Bronchial smooth muscle cell (primary cell): Measurements from ENCODE around the gene RNASE7. TPM values are rescaled to one million over a fixed set of nuclear protein-coding genes. Genes with fewer than 3 reads are reported as not detected.

ENCODE experiments used
- total RNA-seq: library from RNA; depleted of rRNA; stranded (reverse); fragments of >200 nt; gene quantifications from 2 replicates; pipeline ENCODE4 v1.2.1, GENCODE V29; 2014

Gene RNASE7, protein sequence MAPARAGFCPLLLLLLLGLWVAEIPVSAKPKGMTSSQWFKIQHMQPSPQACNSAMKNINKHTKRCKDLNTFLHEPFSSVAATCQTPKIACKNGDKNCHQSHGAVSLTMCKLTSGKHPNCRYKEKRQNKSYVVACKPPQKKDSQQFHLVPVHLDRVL
- not detected in 2 replicates for total RNA-seq

DNA sequence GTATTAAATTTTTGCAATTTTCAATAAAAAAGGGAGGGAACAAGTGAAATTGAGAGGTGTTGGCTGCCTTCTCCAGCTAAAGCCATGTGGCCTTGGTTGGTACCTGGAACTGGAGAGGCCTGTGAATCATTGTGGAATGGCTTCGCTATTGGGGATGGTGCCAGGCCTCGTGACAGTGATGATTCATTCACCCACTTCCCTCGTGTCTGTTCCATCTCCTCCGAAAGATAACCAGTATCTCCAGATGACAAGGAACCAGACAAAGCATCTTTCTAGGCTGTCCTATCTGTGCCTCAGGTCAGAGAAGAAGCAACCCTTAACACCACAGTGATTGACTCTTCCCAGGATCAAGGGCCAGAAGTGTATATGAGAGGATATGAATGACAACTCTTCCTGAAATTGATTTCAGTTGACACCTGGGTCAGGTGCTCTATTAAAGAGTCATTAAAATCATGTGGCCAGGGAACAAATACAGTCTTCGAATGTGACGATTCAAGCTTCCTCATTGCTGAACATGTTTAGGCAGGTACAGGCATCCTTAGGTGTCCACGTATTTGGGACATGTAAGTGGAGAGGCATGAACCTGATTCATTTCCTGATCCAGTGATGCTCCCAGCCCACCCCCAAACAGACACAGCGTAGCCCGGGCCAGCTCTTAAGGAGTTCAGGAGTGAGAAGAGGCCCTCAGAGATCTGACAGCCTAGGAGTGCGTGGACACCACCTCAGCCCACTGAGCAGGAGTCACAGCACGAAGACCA is at the start of gene RNASE7:
RNASE7 (plus strand) TSS at position 687 of the 758 bp plus-strand sequence. CDS start 631 bp downstream, outside the sequence.

DNA sequence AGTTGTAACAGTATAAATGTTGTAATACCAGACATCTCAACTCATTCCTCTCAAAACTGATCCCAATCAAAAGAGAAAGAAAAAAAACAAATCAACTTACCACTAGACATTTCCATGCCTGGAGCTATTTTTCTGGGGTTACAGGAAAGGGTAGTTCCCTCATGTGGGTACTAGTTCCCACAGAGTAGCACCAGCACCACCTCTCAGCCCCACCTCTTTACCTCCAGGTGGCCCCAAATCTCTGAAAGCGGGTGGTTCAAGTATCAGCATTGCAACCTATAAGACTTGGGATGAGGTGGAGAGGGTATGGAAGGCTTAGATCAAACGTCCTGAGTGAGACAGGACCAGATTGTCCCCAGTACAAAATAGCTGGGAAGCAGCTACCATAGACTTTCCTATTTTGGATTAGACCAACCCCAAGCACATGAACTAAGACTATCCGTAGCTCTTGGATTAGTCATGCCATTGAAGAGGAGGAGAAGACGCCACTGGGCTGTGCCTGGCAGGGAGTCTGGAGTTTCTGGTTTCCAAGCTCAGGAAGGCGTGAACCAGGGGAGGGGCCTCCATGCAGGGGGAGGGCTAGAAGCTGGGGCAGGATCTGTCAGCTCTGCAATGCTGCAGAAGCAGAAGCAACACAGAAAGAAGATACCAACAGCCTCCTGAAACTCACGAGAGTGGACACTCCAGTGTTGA is 43.3 kb upstream of the RNASE7 start, which contains the start of gene SLC39A2:
SLC39A2 (plus strand) TSS at position 620 of the 693 bp plus-strand sequence. CDS start 154 bp downstream, outside the sequence.

DNA sequence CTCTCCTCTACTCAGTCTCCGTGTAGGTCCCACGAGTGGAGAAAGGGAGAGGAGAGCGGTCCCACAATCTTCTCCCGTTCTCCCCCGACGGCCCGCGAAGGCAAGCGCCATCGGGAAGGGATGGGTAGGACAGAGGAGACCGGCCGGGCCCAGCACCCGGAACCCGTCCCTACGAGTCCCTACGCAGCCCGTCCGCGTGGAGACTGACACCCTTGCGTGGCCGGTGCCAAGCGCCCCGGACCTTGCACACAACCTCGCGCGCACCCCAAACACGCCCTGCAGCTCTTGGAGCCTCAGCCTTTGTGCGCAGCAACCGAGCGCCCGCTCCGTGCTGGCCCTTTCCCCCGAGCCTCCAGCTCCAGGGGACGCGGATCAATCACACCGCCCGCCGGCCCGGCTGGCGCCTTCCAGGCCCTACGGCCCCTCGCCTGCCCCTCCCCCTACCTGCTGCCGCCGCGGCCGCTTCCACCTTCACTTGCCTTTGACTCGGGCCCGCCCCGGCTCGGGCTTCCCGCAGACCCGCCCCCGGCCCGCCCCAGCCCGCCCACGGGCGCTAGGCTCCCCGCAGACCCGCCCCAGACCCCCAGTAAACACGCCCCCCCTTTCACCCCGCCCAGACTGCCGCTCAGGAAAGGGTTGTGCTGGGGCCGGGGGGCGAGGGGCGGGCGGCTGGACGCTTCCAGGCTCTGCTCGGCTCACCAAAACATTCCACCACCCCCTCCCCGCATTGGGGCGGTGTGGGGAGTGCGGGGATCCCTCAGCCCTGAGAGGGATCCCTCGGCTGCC is 17.4 kb upstream of the RNASE7 start, which contains the start of gene NDRG2:
NDRG2 (minus strand) TSS at position 477 of the 786 bp plus-strand sequence. CDS start 1,746 bp downstream, outside the sequence.

DNA sequence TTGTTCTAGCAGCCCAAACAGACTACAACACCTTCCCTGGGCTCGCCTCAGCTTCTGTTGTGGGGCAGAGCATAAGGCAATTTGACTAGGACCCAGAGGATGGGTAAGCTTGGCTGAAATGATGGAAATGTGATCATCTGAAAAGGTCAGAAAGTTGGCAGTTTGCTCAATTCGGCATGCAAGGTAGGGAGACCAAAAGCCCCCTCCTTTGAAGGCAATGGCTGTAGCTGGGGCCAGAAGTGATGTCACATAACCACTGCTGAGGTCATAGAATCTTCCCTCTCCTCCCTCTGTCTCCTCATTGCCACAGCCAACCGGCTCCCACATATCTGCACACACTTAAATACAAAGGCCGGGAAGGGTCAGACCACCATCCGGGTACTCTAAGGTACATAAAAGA is 12.2 kb upstream of the RNASE7 start, which contains the start of gene TPPP2:
TPPP2 (plus strand) TSS at position 301 of the 400 bp plus-strand sequence. CDS start 365 bp downstream, outside the sequence.

DNA sequence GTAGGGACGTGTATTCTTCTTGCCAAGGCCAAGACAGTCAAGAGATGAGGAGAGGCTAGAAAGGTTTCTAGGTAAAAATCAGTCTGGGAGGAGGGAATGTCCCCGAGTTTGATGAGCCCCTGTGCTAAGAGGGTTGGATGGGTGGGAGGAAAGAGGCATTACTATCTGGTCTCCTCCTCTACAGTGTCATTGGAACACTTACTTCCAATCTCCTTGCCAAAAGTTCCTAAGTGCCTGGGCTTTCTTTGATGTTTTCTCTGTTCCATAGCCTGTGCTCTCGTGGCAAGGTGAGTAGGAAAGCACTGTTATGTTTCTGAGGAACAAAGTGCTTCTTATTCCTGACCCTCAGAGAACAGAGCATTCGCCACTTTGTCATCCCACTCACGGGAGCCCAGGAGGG is 7.5 kb upstream of the RNASE7 start, which contains the start of gene RNASE13:
RNASE13 (minus strand) TSS at position 101 of the 400 bp plus-strand sequence. CDS start 519 bp downstream, outside the sequence.

DNA sequence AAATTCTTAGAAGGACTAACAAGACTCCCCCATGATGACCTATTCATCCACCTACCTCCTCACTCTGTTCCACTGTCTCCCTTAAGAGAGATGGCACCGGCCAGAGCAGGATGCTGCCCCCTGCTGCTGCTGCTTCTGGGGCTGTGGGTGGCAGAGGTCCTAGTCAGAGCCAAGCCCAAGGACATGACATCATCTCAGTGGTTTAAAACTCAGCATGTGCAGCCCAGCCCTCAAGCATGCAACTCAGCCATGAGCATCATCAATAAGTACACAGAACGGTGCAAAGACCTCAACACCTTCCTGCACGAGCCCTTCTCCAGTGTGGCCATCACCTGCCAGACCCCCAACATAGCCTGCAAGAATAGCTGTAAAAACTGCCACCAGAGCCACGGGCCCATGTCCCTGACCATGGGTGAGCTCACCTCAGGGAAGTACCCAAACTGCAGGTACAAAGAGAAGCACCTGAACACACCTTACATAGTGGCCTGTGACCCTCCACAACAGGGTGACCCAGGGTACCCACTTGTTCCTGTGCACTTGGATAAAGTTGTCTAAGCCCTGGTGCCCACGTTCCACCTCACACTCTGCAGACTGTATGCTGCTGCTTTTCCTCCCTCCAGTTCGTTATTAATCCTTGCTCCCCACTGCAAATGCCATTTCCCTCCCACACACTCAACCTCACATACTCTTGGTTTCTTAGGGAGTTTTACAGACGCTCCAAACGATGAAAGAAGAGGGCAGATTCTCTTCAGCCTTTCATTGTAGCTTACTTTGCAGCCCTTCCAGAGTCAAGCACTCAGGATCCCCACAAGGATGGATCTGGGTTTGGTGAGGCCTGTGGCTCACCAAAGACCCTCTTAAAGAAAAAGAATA is 15.9 kb downstream of the RNASE7 start, which contains the start of gene RNASE8:
RNASE8 (plus strand) TSS at position 20 of the 873 bp plus-strand sequence; CDS start at position 91, 71 bp downstream.

DNA sequence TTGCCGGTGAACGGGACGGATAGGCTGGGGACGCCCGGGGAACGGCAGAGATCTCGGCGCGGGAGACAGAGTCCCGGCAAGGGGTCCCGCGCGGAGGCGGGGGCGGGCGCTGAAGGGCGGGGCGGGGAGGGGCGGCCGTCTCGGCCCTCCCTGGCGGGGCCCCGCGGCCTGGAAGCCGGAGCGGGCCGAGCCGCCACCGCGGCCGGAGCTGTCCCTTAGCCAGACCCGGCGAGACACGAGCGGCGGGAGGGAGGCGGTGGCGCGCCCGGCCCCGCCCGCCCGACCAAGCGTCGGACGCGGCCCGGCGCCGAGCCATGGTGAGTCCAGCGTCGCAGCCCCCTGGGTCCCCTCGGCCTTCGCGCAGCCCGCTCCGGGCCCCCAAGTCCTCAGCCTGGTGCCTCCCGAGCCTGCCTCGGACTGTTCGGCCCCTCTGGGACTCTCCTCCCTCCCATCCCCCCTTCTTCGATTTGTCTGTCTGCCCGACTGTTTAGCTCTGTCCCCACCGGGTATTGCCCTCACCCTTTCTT is 28.0 kb downstream of the RNASE7 start, which contains the start of gene ARHGEF40:
ARHGEF40 (plus strand) TSS at position 222 of the 527 bp plus-strand sequence; CDS start at position 315, 93 bp downstream.

Other genes with a start within 250 kb of the RNASE7 start
- gene RNASE1, start 239.5 kb upstream of the RNASE7 start, total RNA-seq = 0.16 TPM in 1 of 2 replicates, not detected in the other
- 0.16 TPM in 1 of 2 replicates, not detected in the other for gene RNASE3, start 151.0 kb upstream of the RNASE7 start, total RNA-seq
- gene RNASE2, start 86.9 kb upstream of the RNASE7 start, total RNA-seq = not detected in 2 replicates
- 19.1 and 25.4 TPM in 2 replicates for gene METTL17, start 52.4 kb upstream of the RNASE7 start, total RNA-seq
- gene SLC39A2, start 43.1 kb upstream of the RNASE7 start, total RNA-seq = 0.95 TPM in 1 of 2 replicates, not detected in the other
- 0.52 TPM in 1 of 2 replicates, not detected in the other for gene NDRG2, start 17.3 kb upstream of the RNASE7 start, total RNA-seq
- gene TPPP2, start 12.1 kb upstream of the RNASE7 start, total RNA-seq = not detected in 2 replicates
- not detected in 2 replicates for gene RNASE13, start 7.6 kb upstream of the RNASE7 start, total RNA-seq
- not detected in 2 replicates for gene RNASE8, start 15.5 kb downstream of the RNASE7 start, total RNA-seq
- 37.4 and 40.5 TPM in 2 replicates for gene ARHGEF40, start 27.9 kb downstream of the RNASE7 start, total RNA-seq
- 0.63 and 1.1 TPM in 2 replicates for gene ZNF219, start 56.3 kb downstream of the RNASE7 start, total RNA-seq
- not detected in 2 replicates for gene TMEM253, start 58.7 kb downstream of the RNASE7 start, total RNA-seq
- gene OR5AU1, start 113.7 kb downstream of the RNASE7 start, total RNA-seq = not detected in 2 replicates
- 581 and 824 TPM in 2 replicates for gene HNRNPC, start 227.1 kb downstream of the RNASE7 start, total RNA-seq
- gene RPGRIP1, start 237.7 kb downstream of the RNASE7 start, total RNA-seq = 0.16 TPM in 1 of 2 replicates, not detected in the other